ENCODE data around the gene BRD2.

The BRD2 gene

DNA sequence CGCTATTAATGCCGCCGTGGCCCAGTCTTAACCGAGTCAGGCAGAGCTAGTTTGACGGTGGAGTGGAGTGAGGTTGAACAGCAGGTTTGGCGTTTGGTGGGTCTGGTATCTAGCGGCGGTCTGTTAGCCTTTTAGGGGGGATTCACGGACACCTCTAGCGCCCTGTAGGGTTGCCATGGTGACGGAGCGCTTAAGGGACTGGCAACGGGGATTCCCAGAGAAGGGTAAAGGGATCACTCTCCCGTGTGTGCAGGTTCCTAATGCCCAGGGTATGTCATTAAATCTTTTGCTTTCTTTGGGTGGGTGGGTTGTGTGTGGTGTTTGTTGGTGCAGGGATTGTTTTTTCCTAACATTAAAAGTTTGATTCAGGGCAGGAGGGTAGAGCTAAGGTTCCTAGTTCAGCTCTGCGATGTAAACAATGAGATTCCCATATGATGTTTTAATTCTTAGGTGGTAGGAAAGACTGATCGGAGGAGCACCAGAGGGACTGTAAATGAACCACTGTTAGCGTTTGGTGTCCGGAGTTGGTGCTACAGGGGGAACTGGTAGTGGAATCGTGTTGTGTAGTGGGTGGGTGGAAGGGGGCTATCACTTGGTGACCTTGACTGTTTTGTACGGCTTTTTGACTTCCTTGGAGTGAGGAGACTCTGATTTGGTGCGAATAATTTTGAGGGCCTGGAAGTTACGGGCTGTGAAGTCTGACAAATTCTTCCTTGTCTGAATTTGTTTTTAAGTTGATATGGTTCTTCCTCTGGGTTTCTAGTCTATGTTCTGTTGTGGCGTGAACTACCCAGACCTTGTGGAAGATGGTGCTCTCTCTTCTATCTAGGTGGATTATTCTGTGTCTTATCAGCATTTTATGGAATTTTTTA, 5.0 kb downstream of the BRD2 start:
- no peak for DNase-seq

DNA sequence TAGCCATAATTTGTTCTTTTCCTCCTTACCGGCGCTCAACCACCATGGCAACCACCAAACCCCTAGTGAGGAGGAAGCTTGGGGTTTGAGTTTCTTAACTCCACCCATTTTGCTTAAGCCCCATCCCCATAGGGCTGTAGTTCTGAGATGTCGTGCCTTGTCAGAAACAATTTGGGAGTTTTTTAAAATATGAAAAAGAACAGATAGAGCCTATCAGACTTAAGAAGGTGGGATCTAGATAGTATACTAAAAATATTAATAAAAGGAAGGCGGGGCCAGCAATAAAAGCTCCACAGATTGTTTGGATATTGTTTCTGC, 5.6 kb downstream of the BRD2 start:
- DNase-seq = peak; percentile 19

DNA sequence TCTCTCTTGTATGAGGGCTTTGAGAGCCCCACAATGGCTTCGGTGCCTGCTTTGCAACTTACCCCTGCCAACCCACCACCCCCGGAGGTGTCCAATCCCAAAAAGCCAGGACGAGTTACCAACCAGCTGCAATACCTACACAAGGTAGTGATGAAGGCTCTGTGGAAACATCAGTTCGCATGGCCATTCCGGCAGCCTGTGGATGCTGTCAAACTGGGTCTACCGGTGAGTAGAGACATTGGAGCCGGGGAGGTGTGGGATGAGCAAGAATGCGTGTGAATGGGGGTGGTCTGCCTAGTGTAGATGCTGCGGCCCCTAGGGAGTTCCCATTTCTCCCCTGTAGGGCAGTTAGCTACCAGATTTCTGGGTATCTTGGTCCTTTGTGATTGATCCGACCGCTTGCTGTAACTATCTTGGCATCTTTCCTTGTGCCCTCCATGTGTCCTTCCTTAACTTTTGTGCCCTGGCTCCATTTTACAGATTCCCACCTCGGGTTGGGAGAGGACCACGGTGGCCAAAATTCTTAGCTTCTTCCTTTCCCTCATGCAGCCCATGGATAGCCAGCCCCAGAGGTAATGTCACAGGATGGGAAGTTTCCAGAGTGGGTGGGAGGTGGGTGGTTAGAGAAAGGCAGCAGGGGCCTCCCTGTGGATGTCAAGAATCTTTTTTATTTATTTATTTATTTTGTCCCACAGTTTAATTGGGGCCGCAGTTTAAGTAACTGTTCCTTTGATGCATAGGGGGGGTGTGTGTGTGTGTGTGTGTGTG, 6.3 kb downstream of the BRD2 start:
- DNase-seq = no peak

DNA sequence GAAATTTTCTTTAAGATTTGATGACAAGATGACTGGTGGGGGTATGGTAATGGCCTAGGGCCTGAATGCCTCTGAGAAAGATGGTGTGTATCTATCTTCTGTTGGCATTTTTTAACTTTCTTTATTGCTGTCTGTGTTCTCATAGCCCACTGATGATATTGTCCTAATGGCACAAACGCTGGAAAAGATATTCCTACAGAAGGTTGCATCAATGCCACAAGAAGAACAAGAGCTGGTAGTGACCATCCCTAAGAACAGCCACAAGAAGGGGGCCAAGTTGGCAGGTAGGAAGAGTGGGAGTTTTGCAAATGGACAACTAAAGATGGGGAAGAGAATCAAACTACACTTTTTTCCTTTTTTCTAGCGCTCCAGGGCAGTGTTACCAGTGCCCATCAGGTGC, 7.5 kb downstream of the BRD2 start:
- no peak for DNase-seq

DNA sequence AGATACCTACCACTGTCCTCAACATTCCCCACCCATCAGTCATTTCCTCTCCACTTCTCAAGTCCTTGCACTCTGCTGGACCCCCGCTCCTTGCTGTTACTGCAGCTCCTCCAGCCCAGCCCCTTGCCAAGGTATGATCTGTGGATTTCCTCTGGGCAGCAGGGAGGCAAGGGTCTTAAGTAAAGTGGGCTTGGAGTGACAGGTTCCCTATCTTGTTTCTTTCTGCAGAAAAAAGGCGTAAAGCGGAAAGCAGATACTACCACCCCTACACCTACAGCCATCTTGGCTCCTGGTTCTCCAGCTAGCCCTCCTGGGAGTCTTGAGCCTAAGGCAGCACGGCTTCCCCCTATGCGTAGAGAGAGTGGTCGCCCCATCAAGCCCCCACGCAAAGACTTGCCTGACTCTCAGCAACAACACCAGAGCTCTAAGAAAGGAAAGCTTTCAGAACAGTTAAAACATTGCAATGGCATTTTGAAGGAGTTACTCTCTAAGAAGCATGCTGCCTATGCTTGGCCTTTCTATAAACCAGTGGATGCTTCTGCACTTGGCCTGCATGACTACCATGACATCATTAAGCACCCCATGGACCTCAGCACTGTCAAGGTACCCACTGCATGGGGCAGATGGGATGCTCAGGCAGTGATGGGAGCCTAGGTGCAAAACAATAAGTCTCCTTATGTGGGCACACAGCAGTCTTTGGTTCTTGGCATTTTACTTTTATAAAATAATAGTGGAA, 8.1 kb downstream of the BRD2 start:
- no peak for DNase-seq

DNA sequence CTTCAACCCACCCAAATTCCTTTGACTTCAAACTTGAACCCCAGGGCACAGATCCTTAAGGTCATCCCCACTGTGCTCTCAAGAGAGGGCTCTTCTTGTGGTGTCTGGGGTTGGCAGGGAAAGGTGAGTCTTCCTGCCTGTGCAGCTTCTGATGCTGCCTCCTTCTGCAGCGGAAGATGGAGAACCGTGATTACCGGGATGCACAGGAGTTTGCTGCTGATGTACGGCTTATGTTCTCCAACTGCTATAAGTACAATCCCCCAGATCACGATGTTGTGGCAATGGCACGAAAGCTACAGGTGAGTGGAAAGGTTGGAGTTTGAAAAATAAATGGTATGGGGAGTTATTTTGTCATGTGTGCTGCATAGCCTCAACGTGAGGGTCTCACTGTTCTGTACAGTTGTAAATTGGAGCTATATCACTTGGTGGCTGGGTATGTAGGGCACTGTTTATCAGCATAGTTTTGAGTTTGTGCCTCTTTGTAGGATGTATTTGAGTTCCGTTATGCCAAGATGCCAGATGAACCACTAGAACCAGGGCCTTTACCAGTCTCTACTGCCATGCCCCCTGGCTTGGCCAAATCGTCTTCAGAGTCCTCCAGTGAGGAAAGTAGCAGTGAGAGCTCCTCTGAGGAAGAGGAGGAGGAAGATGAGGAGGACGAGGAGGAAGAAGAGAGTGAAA, 9.0 kb downstream of the BRD2 start:
- no peak for DNase-seq

DNA sequence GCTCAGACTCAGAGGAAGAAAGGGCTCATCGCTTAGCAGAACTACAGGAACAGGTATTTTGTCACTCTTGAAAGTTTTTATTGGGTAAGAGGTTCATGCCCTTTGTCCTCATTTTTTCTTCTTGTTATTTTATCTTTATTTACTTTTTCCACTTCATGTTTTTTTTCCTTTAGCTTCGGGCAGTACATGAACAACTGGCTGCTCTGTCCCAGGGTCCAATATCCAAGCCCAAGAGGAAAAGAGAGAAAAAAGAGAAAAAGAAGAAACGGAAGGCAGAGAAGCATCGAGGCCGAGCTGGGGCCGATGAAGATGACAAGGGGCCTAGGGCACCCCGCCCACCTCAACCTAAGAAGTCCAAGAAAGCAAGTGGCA, 9.5 kb downstream of the BRD2 start:
- DNase-seq = no peak

DNA sequence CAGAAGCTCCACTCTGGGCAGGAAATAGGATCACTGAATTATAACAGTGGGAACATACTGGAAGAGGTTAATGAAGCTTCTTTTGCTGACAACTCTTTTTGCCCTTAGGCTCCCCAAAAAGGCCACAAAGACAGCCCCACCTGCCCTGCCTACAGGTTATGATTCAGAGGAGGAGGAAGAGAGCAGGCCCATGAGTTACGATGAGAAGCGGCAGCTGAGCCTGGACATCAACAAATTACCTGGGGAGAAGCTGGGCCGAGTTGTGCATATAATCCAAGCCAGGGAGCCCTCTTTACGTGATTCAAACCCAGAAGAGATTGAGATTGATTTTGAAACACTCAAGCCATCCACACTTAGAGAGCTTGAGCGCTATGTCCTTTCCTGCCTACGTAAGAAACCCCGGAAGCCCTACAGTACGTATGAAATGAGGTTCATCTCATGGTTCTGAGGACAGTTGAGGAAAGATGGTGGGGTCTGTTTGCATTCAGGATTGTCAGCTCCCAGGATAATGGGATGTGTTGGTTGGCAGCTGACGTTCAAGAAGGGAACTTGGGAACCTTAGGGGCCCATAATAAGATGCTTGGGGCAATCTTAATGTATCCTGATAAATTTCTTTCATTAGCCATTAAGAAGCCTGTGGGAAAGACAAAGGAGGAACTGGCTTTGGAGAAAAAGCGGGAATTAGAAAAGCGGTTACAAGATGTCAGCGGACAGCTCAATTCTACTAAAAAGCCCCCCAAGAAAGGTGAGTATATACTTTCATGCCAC, 11.5 kb downstream of the BRD2 start:
- DNase-seq = no peak

DNA sequence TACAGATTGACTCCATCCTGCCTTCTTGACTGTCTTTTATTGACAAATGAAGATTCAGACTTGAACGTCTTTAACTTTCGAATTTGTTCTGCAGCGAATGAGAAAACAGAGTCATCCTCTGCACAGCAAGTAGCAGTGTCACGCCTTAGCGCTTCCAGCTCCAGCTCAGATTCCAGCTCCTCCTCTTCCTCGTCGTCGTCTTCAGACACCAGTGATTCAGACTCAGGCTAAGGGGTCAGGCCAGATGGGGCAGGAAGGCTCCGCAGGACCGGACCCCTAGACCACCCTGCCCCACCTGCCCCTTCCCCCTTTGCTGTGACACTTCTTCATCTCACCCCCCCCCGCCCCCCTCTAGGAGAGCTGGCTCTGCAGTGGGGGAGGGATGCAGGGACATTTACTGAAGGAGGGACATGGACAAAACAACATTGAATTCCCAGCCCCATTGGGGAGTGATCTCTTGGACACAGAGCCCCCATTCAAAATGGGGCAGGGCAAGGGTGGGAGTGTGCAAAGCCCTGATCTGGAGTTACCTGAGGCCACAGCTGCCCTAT, 12.2 kb downstream of the BRD2 start:
- no peak for DNase-seq

DNA sequence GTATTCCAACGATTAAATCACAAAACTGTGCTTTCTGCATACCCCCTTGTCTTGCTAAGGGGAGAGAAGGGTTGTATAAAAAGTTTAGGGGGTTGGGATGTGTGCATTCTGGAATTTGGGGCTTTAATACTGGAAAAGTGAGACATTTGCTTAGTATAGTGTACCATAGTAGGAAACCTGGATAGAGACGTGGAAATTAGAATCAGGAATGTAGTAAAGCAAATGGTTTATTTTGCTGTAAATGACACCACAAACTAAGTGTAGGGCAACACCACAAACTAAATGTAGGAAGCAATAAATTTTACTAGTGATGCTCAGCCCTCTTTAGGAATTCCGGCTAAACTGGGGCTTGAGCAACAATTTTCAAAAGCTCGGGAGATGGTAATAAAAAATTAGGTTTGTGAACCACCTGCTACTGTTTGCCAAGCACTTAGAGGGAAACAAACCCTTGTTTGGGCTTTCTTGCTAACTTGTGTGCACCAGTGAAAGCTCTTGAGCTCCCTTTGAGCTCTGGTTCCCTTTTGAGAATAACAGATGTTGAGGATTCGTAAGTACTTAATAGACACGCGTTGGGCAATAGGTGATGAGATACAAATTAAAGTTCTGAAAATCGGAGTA, 13.8 kb downstream of the BRD2 start:
- peak; percentile 79 for DNase-seq

DNA sequence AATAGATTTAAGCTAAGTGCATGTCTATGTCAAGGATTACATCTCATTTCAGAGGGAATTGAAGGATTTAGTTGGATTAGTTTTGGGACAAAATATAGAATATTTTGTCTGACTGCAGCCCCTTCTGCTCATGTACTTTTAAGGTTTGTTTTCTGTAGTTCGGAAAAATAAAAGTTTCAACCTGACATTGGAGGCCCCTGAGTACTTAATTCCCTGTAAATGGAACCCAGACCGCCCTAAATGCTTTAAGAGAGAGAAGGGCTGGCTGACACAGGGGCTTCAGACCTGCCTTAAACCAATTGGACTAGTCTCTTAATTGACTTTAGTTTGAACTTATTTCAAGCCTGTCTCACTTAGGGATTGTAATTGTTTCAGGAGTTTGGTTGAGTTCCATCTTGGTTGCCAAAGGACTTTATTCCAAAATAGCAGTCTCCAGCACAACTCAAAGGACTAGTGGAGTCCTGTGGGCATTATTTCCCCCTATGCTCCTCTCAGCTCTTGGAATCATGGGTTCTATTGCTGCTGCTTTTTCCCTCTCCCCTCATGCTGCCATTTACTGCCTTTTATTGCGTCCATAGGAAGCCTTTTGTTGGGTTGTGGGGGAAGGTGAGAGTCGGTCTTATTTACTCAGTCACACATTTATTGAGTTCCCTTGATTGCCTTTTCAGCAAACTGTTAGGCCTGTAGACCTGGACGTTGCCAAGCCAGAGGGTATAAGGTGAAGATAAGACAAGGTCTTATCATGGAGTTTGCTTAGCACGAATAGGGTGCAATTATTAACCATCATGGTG, 14.5 kb downstream of the BRD2 start:
- DNase-seq = peak; percentile 50

DNA sequence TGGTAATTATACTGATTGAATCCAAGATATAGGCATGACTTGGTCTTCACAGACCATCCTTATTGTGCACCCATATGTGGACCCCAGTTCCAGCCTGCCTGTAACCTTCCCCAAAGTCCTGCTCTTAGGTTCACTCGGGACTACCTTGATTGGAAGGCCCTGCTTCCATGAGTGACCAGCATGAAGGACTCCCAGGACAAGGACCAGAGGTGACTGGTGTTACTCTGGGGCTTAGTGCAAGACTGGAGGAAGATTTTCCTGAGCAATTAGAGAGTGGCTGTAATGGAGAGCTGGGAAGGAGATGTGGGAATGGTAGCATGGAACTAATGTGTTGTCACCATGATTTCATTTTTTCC, 15.1 kb downstream of the BRD2 start:
- no peak for DNase-seq

DNA sequence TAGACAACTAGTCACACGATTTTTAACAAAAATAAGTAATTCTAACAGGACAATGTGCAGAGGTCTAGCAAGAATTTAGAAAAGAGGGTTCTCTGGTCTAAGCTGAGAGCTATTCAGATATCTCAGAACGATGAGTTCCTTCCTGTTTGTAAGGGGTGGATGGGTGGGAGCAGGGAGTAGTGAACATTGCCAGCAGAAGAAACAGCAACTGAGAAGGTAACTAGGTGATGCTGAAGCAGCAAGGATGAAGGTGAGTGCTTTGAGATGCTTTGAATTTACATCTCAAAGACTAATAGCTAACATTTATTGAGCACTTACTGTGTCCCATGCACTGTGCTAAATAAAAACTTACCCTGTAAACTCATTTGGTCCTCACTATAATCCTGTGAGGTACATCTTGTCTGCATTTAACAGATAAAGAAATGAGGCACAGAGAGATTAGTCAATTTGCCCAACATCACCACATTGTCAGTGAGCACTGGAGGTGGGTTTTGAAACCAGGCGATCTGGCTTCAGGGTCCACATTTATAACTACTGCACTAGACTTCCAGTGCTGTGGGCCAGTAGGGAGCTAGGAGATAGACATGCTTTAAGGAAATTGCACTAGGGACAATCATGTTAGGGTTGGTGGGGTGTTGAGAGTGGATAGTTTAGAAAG, 15.7 kb downstream of the BRD2 start:
- no peak for DNase-seq

DNA sequence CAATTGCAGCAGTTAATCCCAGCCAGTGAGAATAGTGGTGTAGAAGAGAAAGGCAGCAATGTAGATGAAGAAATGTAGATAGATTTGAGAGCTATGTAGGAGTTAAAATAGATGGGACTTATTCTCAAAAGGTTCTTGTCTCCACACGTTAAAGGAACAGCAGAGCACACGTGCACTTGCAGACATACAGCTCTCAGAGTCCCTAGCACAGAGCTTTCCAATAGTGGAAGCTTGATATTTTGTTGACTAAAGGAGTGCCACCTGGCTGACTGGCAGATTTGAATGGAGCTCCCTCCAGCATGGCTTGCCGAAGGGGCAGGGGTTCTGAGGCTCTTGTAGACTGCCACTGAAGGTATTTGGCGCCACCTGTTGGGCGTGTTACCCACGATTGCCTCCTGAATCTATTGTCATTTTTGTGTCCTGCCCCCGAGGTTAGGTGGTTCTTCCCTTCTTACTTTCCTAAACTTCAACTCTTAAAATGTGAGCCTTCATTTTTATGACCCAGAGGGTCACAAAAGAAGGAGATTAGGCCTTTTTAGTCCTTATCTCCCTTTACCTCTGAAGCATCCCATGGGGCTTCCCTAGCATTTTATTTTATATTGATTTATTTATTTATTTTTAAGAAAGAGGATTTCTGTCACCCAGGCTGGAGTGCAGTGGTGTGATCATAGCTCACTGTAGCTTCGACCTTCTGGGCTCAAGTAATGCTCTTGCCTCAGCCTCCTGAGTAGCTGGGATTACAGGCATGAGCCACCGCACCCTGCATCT, 16.4 kb downstream of the BRD2 start:
- peak; percentile 91 for DNase-seq

DNA sequence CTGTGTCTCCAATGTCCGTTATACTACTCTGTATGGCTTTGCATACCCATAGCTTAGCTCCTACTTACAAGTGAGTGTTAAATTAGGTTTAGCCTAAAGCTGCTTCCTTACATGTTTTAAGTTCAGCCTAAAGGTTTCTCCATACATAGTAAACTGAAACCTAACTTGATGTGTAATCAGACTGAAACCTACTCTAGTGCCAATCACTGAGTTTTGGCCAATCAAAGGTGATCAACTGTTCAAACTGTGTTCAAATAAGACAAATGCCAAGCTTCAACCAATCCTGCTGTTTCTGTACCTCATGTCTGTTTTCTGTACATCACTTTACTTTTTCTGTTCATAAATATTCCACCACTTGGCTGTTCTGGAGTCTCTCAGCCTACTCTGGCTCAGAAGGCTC, 21.0 kb downstream of the BRD2 start:
- no peak for DNase-seq

DNA sequence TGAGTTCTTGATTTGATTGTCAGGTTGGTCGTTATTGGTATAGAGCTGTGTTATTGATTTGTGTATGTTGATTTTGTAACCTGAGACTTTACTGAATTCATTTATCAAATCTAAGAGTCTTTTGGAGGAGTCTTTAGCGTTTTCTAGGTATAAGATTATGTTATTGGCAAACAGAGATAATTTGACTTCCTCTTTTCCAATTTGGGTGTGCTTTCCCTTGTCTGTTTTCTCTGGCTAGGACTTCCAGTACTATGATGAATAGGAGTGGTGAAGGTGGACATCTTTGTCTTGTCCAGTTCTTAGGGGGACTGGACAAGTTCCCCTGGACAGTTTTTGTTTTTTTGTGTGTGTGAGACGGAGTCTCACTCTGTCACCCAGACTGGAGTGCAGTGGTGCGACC, 23.6 kb downstream of the BRD2 start:
- DNase-seq = no peak

DNA sequence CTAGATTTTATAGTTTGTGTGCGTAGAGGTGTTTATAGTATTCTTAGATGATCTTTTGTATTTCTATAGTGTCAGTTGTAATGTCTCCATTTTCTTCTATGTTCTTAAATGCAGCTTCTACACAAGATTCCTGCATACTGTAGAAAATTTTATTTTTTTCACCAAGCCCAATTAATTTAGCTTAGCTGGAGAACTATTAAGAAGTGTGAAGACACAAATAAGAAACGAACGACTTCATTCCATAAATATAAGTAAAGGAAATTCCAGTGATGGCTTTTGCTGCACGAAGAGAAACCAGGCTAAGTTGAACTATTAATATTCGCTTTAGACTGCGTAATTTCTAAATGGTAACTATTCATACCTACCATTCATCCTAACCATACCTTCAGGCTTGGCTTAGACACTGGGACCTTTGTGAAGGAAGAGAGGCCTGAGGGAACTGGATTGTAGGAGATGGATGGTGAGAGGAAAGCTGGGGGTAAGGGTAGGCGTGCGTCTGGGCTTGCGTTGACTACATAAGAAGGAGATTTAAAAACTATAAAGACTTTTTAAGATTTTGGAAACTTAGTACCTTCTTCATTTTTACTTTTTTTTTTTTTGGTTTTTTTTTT, 25.1 kb downstream of the BRD2 start:
- no peak for DNase-seq

DNA sequence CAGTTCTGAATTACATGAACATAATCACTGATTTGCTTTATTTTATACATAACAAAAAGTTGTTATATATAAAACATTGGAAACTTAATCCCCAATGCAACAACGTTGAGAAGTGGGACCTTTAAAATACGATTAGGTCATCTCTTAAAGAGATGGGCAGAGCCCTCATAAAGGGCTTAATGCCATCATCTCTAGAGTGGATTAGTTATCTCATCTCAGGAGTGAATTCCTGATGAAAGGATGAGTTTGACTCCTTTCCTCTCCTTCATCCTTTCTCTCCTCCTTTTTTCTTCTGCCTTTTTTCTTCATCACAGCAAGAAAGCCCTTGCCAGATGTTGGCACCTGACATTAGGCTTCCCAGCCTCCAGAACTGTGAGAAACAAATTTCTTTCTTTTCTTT, 27.1 kb downstream of the BRD2 start:
- no peak for DNase-seq

DNA sequence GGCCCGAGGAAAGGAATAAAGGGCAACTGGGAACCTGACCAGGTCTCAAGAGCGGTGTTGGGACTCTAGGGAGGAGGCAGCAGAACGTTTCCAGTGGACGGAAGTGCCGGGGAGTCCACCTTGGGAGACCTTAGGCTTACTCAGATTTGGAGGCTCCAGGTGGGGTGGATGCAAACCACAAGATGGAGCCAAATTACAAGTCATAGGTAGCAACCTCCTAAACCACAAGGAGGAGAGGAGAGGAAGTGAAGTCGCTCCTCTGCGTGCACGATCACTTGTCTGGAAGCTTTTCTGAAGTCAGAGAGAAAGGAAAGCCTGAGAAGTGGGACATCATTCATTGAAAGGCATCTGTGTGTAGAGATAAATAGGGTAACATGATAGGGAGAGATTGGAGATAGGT, 31.7 kb downstream of the BRD2 start:
- peak; percentile 31 for DNase-seq

Data from NCI-H2171 treated with DMSO at 0.1 percent for 48 hours (cell line).